Trophoblast cell (in vitro differentiated cells and primary cell): ENCODE results near the gene TWSG1.
"Not testable (repeated sequence)": the region's sequence is repeated elsewhere in the genome, so short reads cannot be mapped to it uniquely, and the experiment has no call there.

Source experiments
- DNase-seq, 2 donors: peaks; one replicate each; pipeline ENCODE4 v3.0.0-alpha.2; 2016
- H2AFZ ChIP-seq: 2 replicates; pipeline ENCODE4 v1.6.1; 2013; ENCODE audit warnings: low read length, moderate library complexity, mild to moderate bottlenecking; ENCODE audit not compliant: insufficient read depth, poor library complexity
- H2AK5ac ChIP-seq: 2 replicates; pipeline ENCODE4 v1.6.1; 2013; ENCODE audit warnings: mild to moderate bottlenecking, low read length
- H2BK120ac ChIP-seq: 2 replicates; pipeline ENCODE4 v1.6.1; 2013; ENCODE audit warnings: low read length, mild to moderate bottlenecking, moderate library complexity; ENCODE audit not compliant: insufficient read depth, poor library complexity
- H2BK12ac ChIP-seq: 2 replicates; pipeline ENCODE4 v1.6.1; 2013; ENCODE audit warnings: mild to moderate bottlenecking, low read length, moderate library complexity
- H2BK5ac ChIP-seq: 2 replicates; pipeline ENCODE4 v1.6.1; 2013; ENCODE audit warnings: low read length, low read depth, moderate library complexity, mild to moderate bottlenecking; ENCODE audit not compliant: poor library complexity
- H3K14ac ChIP-seq: 2 replicates; pipeline ENCODE4 v1.6.1; 2013; ENCODE audit warnings: mild to moderate bottlenecking, low read length
- H3K18ac ChIP-seq: 2 replicates; pipeline ENCODE4 v1.6.1; 2013; ENCODE audit warnings: mild to moderate bottlenecking, low read length
- H3K23ac ChIP-seq: 2 replicates; pipeline ENCODE4 v1.6.1; 2013; ENCODE audit warnings: low read length
- H3K27ac ChIP-seq: 2 replicates; pipeline ENCODE4 v1.5.1; 2013; ENCODE audit warnings: low read depth, mild to moderate bottlenecking, inconsistent platforms, low read length, moderate library complexity
- H3K27me3 ChIP-seq: 2 replicates; pipeline ENCODE4 v1.6.1; 2013; ENCODE audit warnings: inconsistent platforms, mild to moderate bottlenecking, low read length, moderate library complexity; ENCODE audit not compliant: insufficient read depth
- H3K36me3 ChIP-seq, 2 experiments: 1 replicate in 1 of 2; 2 replicates in 1 of 2; pipeline ENCODE4 v1.6.1; 2013; ENCODE audit warnings: low read length in 2 of 2, mild to moderate bottlenecking in 2 of 2, moderate library complexity in 1 of 2; ENCODE audit not compliant: insufficient read depth in 2 of 2, control insufficient read depth in 1 of 2
- H3K4ac ChIP-seq: 2 replicates; pipeline ENCODE4 v1.6.1; 2013; ENCODE audit warnings: low read depth, mild to moderate bottlenecking, low read length, moderate library complexity
- H3K4me1 ChIP-seq, 2 experiments: 1 replicate in 1 of 2; 2 replicates in 1 of 2; pipeline ENCODE4 v1.6.1; 2013; ENCODE audit warnings: low read length in 2 of 2, mild to moderate bottlenecking in 2 of 2, moderate library complexity in 1 of 2; ENCODE audit not compliant: insufficient read depth in 2 of 2, control insufficient read depth in 1 of 2
- H3K4me2 ChIP-seq: 2 replicates; pipeline ENCODE4 v1.6.1; 2013; ENCODE audit warnings: inconsistent platforms, mild to moderate bottlenecking, low read length, moderate library complexity
- H3K4me3 ChIP-seq: 2 replicates; pipeline ENCODE4 v1.5.1; 2013; ENCODE audit warnings: mild to moderate bottlenecking, low read depth, low read length, inconsistent platforms
- H3K79me1 ChIP-seq: one replicate; pipeline ENCODE4 v1.6.1; 2013; ENCODE audit warnings: low read length
- H3K79me2 ChIP-seq: 2 replicates; pipeline ENCODE4 v1.6.1; 2013; ENCODE audit warnings: low read length, mild to moderate bottlenecking; ENCODE audit not compliant: control insufficient read depth, insufficient read depth, poor library complexity
- H3K9ac ChIP-seq: 2 replicates; pipeline ENCODE4 v1.6.1; 2013; ENCODE audit warnings: mild to moderate bottlenecking, low read length
- H3K9me3 ChIP-seq: 2 replicates; pipeline ENCODE4 v1.6.1; 2013; ENCODE audit warnings: low read depth, mild to moderate bottlenecking, control low read depth, inconsistent platforms, low read length; ENCODE audit not compliant: insufficient read depth
- H4K12ac ChIP-seq: 2 replicates; pipeline ENCODE4 v1.6.1; 2013; ENCODE audit warnings: low read depth, mild to moderate bottlenecking, low read length, moderate library complexity
- H4K8ac ChIP-seq: 2 replicates; pipeline ENCODE4 v1.6.1; 2013; ENCODE audit warnings: low read depth, mild to moderate bottlenecking, low read length, moderate library complexity
- H4K91ac ChIP-seq: one replicate; pipeline ENCODE4 v1.6.1; 2013; ENCODE audit warnings: low read depth, mild to moderate bottlenecking, low read length, moderate library complexity
- WGBS: extraction: QIAGEN DNeasy Blood & Tissue Kit; methylation state at CpG from one replicate; pipeline ENCODE4 v1.1.7; 2013; ENCODE audit warnings: missing lambda C conversion rate; ENCODE audit not compliant: insufficient read length, insufficient coverage; ENCODE audit errors: extremely low coverage; 5-methylcytosine and 5-hydroxymethylcytosine counted together

Gene TWSG1

GRCh38 chr18:9429662-9429993, 95.1 kb downstream of the TWSG1 start:
- H3K36me3 ChIP-seq: no peaks in the 10 kb centered on the region
- H3K79me1 ChIP-seq: no peaks in the 10 kb centered on the region
- H2BK5ac ChIP-seq: no peak overlapping the region
- H3K4me2 ChIP-seq: no peak overlapping the region
- H3K27me3 ChIP-seq: no peaks in the 10 kb centered on the region
- no peak overlapping the region for H4K8ac ChIP-seq
- H4K91ac ChIP-seq: no peak overlapping the region
- H3K27ac ChIP-seq: no peak overlapping the region
- no peak overlapping the region for H2AFZ ChIP-seq
- H3K4me1 ChIP-seq: no peaks in the 10 kb centered on the region
- no peak overlapping the region for H4K12ac ChIP-seq
- H2BK12ac ChIP-seq: no peak overlapping the region
- DNase-seq: peak; percentile 88 to 98
- H3K23ac ChIP-seq: no peak overlapping the region
- H2BK120ac ChIP-seq: no peak overlapping the region
- no peak overlapping the region for H3K18ac ChIP-seq
- no CpG with 5 or more reads among the region's 3 CpGs for WGBS
- no peak overlapping the region for H3K14ac ChIP-seq
- H3K4me3 ChIP-seq: no peak overlapping the region
- no peak overlapping the region for H3K4ac ChIP-seq
- H3K9ac ChIP-seq: no peak overlapping the region
- H3K79me2 ChIP-seq: no peaks in the 10 kb centered on the region
- H2AK5ac ChIP-seq: no peak overlapping the region
- no peaks in the 10 kb centered on the region for H3K9me3 ChIP-seq

- H3K36me3 ChIP-seq, H3K14ac ChIP-seq, H3K4me3 ChIP-seq, DNase-seq, H3K79me1 ChIP-seq, H4K12ac ChIP-seq, H4K8ac ChIP-seq, H3K27ac ChIP-seq, H3K18ac ChIP-seq, H3K79me2 ChIP-seq, H3K4me2 ChIP-seq, H3K23ac ChIP-seq, H2AFZ ChIP-seq, H3K9ac ChIP-seq, H2BK12ac ChIP-seq, H2AK5ac ChIP-seq, H3K27me3 ChIP-seq, H3K9me3 ChIP-seq, H2BK120ac ChIP-seq, H3K4me1 ChIP-seq, H4K91ac ChIP-seq, H3K4ac ChIP-seq, H2BK5ac ChIP-seq: not testable (repeated sequence)
- WGBS: no CpG with 5 or more reads among the region's 22 CpGs
Measured at GRCh38 chr18:9430315-9430714, 95.7 kb downstream of the TWSG1 start.

GRCh38 chr18:9431296-9431695, 96.7 kb downstream of the TWSG1 start:
- H3K14ac ChIP-seq: no peak overlapping the region

GRCh38 chr18:9433122-9433521, 98.5 kb downstream of the TWSG1 start:
- not testable (repeated sequence) for H4K91ac ChIP-seq, H3K9me3 ChIP-seq, H3K79me1 ChIP-seq, H3K4me1 ChIP-seq, H4K8ac ChIP-seq, H3K36me3 ChIP-seq, H2AK5ac ChIP-seq, H2BK12ac ChIP-seq, H2BK120ac ChIP-seq, H3K23ac ChIP-seq, H3K27me3 ChIP-seq, H2AFZ ChIP-seq, H3K18ac ChIP-seq, H3K4ac ChIP-seq, H3K4me2 ChIP-seq, H3K4me3 ChIP-seq, H3K27ac ChIP-seq, H3K79me2 ChIP-seq, H3K9ac ChIP-seq, H3K14ac ChIP-seq, H2BK5ac ChIP-seq, H4K12ac ChIP-seq
- DNase-seq: peak in 1 of 2 donors; percentile 47
- WGBS: no CpG with 5 or more reads among the region's 10 CpGs

More at GRCh38 chr18:9431296-9431695, 96.7 kb downstream of the TWSG1 start:
- WGBS: no CpG with 5 or more reads among the region's 6 CpGs
- Histone ChIP-seq H3K23ac (no peak overlapping the region), H3K9ac (no peak overlapping the region), H2AFZ (no peak overlapping the region), H4K12ac (no peak overlapping the region), H2BK120ac (no peak overlapping the region), H3K36me3 (no peaks in the 10 kb centered on the region), H3K4ac (no peak overlapping the region), H2BK5ac (no peak overlapping the region), H3K4me2 (no peak overlapping the region), H3K4me1 (no peaks in the 10 kb centered on the region), H3K27ac (no peak overlapping the region), H3K27me3 (no peaks in the 10 kb centered on the region), H3K4me3 (no peak overlapping the region), H3K18ac (no peak overlapping the region), H4K91ac (no peak overlapping the region), H2BK12ac (no peak overlapping the region), H4K8ac (no peak overlapping the region), H3K9me3 (no peaks in the 10 kb centered on the region), H2AK5ac (no peak overlapping the region), H3K79me1 (peaks cover 2% of the 10 kb centered on the region), H3K79me2 (no peaks in the 10 kb centered on the region)
- no peak for DNase-seq
